ENCODE data around the gene SPTBN1.
A peak's percentile ranks its signal among the peaks of the same experiment; 100 is the strongest.

SPTBN1 gene

GRCh38 chr2:54664238-54664786, 208.2 kb downstream of the SPTBN1 start:
- no peak for DNase-seq

GRCh38 chr2:54665436-54665856, 209.3 kb downstream of the SPTBN1 start:
- DNase-seq: no peak

- no peak for DNase-seq
These were observed 210.1 kb downstream of the SPTBN1 start for GRCh38 chr2:54666131-54666633.

GRCh38 chr2:54666634-54667265, 210.6 kb downstream of the SPTBN1 start:
- no peak for DNase-seq

GRCh38 chr2:54667266-54667639, 211.1 kb downstream of the SPTBN1 start:
- no peak for DNase-seq

- DNase-seq: no peak
These were observed 211.9 kb downstream of the SPTBN1 start for GRCh38 chr2:54667726-54668650.

GRCh38 chr2:54668711-54669110, 212.6 kb downstream of the SPTBN1 start:
- DNase-seq: no peak

- DNase-seq: no peak
These were observed 213.8 kb downstream of the SPTBN1 start for GRCh38 chr2:54669677-54670484.

GRCh38 chr2:54670485-54671009, 214.4 kb downstream of the SPTBN1 start:
- no peak for DNase-seq

GRCh38 chr2:54671010-54671409, 214.9 kb downstream of the SPTBN1 start:
- no peak for DNase-seq

- DNase-seq: no peak
These were observed 215.9 kb downstream of the SPTBN1 start for GRCh38 chr2:54671875-54672589.

GRCh38 chr2:54672590-54673456, 216.7 kb downstream of the SPTBN1 start:
- no peak for DNase-seq

- DNase-seq: peak in 1 of 4 experiments; percentile 7
These were observed 217.4 kb downstream of the SPTBN1 start for GRCh38 chr2:54673501-54673998.

- no peak for DNase-seq
These were observed 219.2 kb downstream of the SPTBN1 start for GRCh38 chr2:54675281-54675680.

- no peak for DNase-seq
These were observed 219.6 kb downstream of the SPTBN1 start for GRCh38 chr2:54675738-54676137.

- DNase-seq: no peak
These were observed 220.5 kb downstream of the SPTBN1 start for GRCh38 chr2:54676656-54677055.

- DNase-seq: no peak
These were observed 221.5 kb downstream of the SPTBN1 start for GRCh38 chr2:54677476-54678265.

GRCh38 chr2:54678719-54679118, 222.6 kb downstream of the SPTBN1 start:
- DNase-seq: no peak

GRCh38 chr2:54680397-54681041, 224.4 kb downstream of the SPTBN1 start:
- DNase-seq: no peak
